Measurements from ENCODE around the gene SH3RF2. TPM values are rescaled to one million over a fixed set of nuclear protein-coding genes. Genes with fewer than 3 reads are reported as not detected.

Gene SH3RF2
- total RNA-seq, 6 experiments from 2014 or later = 0.43 to 1.7 (median 0.66) TPM

GRCh38 chr5:146041180-146041789 is 104.9 kb downstream of the SH3RF2 start:
- DNase-seq = no peak
- peaks cover 4% of the 10 kb centered on the region for H3K27me3 Mint-ChIP-seq (ENCODE audit: insufficient read depth)
- no peak overlapping the region for H3K27ac Mint-ChIP-seq
- no peaks in the 10 kb centered on the region for H3K9me3 Mint-ChIP-seq
- no peaks in the 10 kb centered on the region for H3K36me3 Mint-ChIP-seq (ENCODE audit: low read depth)
- no peak overlapping the region for H3K4me3 Mint-ChIP-seq
- peaks cover 18% of the 10 kb centered on the region for H3K4me1 Mint-ChIP-seq (ENCODE audit: low read depth)
- peak; percentile 76 for TF ChIP-seq CTCF (IDR thresholded peaks at IDR 0.05)

GRCh38 chr5:146042628-146043279 is 106.4 kb downstream of the SH3RF2 start:
- Mint-ChIP-seq H3K27me3 (ENCODE audit: insufficient read depth) (peaks cover 2% of the 10 kb centered on the region), H3K9me3 (no peaks in the 10 kb centered on the region), H3K4me1 (ENCODE audit: low read depth) (peaks cover 18% of the 10 kb centered on the region), H3K36me3 (ENCODE audit: low read depth) (no peaks in the 10 kb centered on the region), H3K27ac (peak overlapping the region; percentile 57), H3K4me3 (peak overlapping the region; percentile 22)
- peak; percentile 40 for DNase-seq
- no peak for TF ChIP-seq CTCF (IDR thresholded peaks at IDR 0.05)

GRCh38 chr5:146043722-146044121 is 107.3 kb downstream of the SH3RF2 start:
- Mint-ChIP-seq H3K4me1 (ENCODE audit: low read depth) (peaks cover 18% of the 10 kb centered on the region), H3K27ac (no peak overlapping the region), H3K27me3 (ENCODE audit: insufficient read depth) (peaks cover 2% of the 10 kb centered on the region), H3K9me3 (no peaks in the 10 kb centered on the region), H3K36me3 (ENCODE audit: low read depth) (no peaks in the 10 kb centered on the region), H3K4me3 (no peak overlapping the region)
- TF ChIP-seq CTCF (IDR thresholded peaks at IDR 0.05) = no peak
- no peak for DNase-seq

GRCh38 chr5:146047396-146047795 is 111.0 kb downstream of the SH3RF2 start:
- no peak for DNase-seq
- H3K4me1 Mint-ChIP-seq (ENCODE audit: low read depth) = peaks cover 37% of the 10 kb centered on the region
- no peaks in the 10 kb centered on the region; the same call in 1 of the 2 replicates for H3K27me3 Mint-ChIP-seq (ENCODE audit: insufficient read depth)

GRCh38 chr5:146048994-146049703 is 112.8 kb downstream of the SH3RF2 start:
- H3K36me3 Mint-ChIP-seq (ENCODE audit: low read depth) = no peaks in the 10 kb centered on the region
- H3K27ac Mint-ChIP-seq = no peak overlapping the region
- peaks cover 3% of the 10 kb centered on the region for H3K27me3 Mint-ChIP-seq (ENCODE audit: insufficient read depth)
- peaks cover 29% of the 10 kb centered on the region for H3K4me1 Mint-ChIP-seq (ENCODE audit: low read depth)
- no peaks in the 10 kb centered on the region for H3K9me3 Mint-ChIP-seq
- H3K4me3 Mint-ChIP-seq = no peak overlapping the region
- TF ChIP-seq CTCF (IDR thresholded peaks at IDR 0.05) = peak; percentile 90
- DNase-seq = peak; percentile 70

More at GRCh38 chr5:146047396-146047795, 111.0 kb downstream of the SH3RF2 start:
- Mint-ChIP-seq H3K9me3 (no peaks in the 10 kb centered on the region), H3K4me3 (no peak overlapping the region), H3K36me3 (ENCODE audit: low read depth) (no peaks in the 10 kb centered on the region), H3K27ac (no peak overlapping the region)
- no peak for TF ChIP-seq CTCF (IDR thresholded peaks at IDR 0.05)

All from HFFc6 (cell line).